Measurements from ENCODE around the gene UTF1.
"Not testable (repeated sequence)": the region's sequence is repeated elsewhere in the genome, so short reads cannot be mapped to it uniquely, and the experiment has no call there.

The UTF1 gene

GRCh38 chr10:133210398-133211140, 19.4 kb upstream of the UTF1 start:
- no peak for DNase-seq

DNA sequence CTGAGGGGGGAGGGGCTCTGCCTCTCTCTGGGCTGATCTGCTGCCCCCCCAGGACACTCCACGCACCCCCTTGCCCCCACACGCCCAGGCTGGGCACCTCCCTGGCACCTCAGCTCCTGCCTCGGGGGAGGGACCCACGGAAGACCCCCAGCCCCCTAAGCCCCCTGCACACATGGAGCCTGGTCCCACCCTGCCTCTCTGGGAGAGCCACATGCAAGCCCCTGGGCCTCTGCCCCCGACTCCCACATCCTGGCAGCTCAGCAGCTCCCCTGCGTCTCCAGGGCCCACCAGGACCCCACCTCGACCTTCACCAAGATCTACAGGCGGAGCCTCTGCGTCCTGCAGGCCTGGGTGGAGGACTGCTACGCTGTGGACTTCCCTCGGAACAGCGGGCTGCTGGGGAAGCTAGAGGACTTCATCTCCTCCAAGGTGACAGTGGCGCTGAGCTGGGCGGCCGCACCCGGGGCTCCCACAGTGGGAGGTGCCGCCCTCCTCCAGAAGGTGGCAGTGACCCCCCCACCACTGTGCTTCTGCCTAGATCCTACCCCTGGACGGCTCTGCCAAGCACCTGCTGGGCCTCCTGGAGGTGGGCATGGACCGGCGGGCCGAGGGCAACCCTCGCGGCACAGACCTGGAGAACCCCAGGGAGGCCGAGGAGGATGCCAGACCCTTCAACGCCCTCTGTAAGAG, 18.7 kb upstream of the UTF1 start:
- no peak for DNase-seq

GRCh38 chr10:133211959-133212852, 17.8 kb upstream of the UTF1 start:
- DNase-seq, result no peak

GRCh38 chr10:133212853-133213494, 17.0 kb upstream of the UTF1 start:
- no peak for DNase-seq

DNA sequence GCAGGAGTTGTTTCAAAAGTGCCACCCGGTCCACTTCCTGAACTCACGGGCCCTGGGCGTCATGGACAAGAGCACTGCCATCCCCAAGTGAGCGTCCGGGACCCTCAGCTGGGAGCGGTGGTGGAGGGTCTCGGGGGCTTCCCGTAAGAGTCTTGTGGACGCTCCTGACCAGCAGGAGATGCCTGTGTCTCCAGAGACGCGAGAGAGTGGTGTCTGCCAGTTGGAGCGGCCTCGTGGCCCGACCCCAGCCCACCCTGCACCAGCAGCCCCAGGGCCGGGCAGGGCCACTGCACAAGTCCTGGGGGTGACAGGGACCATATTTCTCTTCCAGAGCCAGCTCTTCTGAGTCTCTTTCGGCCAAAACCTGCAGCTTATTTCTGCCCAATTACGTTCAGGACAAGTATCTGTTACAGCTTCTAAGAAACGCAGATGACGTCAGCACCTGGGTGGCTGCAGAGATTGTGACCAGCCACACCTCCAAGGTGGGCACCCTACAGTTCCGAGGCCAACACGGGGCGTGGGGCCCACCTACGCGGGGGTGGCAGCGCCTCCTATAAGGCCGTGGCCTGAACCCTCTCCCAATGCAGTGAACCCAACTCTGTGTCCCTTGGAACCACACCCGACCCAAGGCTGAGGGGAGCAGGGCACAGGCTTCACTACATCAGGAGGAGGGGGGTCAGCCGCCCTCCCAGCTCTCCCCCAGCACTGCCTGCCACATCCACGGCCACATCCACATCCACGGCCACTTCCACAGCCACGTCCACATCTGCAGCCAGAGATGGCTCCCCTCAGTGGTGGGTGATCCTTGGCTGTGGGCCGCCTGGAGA, 16.2 kb upstream of the UTF1 start:
- no peak for DNase-seq

DNA sequence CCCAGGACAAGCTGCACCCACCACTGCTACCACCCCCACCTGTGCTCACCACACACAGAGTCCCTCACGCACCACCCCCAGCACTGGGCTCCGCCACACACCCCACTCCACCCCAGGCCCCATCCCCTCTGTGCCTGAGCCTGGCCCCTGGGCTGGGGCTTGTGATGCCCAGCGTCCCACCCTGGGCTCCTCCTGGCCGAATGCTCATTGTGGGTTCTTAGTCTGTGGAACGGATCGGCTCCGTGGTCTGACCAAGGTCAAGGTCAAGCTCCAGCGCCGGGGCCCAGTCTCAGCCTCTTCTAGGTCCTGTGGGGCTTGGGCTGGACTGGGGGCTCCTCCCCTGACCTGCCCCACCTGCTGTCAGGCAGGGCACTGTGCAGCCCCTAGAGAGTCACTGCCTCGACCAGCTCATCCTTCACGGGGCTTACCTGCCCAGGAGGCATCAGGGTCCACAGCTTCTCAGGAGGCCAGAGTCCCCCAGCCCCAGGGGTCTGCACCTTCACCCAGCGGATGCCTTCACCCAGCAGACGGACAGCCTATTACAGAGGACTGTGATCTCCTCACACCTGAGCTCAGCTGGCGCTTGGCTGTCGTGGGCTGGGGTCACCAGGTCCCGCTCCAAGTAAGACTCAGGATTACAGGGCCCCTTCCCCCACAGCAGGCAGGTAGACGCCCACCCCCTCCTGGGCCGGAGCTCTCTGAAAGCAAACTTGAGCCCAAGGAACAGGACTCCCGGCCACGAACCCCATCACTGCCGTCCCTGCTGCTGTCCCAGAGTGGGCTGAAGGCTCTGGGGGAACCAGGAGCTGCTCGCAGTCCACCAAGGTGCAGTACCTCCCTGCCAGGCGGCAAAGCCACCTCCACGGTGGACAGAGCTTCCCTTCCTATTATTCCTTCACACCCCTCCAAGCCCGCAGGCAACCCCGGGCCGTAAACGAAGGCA, 15.3 kb upstream of the UTF1 start:
- DNase-seq, result no peak

DNA sequence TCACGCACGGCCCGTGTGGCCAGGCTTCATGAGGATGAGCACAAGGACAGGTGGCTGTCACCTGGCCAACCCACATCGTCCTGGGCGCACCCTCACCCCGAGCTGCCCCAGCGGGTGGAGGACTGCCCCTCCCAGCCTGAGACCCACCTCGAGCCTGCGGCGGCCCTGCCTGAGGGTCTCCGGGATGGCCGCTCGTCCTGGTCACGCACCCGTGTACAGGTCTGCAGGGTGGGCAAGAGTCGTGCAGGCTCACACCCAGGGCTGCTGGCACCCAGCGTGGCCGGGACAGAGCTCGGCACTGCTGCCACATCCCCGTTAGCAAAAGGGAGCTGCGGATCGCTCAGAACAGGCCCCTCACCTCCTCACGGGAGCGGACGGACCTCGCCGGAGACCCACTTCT, 14.4 kb upstream of the UTF1 start:
- no peak for DNase-seq

DNA sequence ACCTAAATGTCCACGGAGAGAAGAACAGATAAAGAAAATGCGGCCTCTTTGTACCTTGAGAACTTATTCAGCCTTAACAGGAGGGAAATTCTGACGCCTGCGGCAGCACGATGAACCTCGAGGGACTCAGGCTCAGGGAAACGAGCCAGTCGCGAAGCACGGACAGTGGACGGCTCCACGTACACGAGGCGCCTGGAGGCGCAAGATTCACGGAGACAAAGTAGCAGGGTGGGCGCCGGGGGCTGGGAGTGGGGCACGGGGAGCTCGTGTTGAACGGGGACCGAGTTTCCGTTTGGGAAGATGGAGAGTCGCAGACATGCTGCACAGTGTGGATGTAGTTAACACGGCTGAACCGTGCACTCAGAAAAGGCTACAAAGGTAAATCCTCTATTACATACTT, 13.2 kb upstream of the UTF1 start:
- no peak for DNase-seq

GRCh38 chr10:133217800-133218589, 12.0 kb upstream of the UTF1 start:
- DNase-seq, result no peak

- DNase-seq, result no peak
Measured at GRCh38 chr10:133218891-133219290, 11.1 kb upstream of the UTF1 start.

DNA sequence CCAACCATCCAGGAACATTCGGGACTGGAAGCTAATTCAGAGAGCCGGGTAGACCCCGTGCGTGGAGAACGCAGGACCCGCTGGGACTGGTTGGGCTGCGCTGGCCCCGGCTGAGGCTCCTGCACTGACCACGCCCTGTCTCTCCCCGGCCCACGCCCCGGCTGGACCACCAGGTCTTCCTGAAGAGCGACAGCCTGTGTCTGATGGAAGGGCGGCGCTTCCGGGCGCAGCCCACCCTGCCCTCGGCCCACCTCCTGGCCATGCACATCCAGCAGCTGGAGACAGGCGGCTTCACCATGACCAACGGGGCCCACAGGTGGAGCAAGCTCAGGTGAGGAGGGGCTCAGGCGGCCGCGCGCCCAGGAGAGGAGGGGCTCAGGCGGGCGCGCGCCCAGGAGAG, 10.2 kb upstream of the UTF1 start:
- no peak for DNase-seq

DNA sequence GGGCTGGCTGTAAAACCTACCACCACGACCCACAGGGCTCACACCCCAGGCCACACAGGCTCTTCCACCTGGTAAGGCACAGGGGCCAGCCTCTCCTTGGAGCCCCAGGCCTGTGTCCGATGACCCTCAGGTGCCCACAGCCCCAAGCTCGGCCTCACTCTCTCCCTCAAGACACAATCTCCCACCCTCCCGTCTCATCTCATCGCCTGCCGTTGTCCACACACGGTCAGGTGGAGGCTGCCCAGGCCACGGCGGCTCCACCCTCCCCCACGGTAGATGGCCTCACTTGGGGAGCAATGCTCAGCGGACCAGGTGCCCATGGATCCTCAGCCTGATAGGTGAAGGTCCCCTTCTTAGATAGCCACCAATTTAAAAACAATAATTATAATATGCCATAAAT, 8.7 kb upstream of the UTF1 start:
- no peak for DNase-seq

DNA sequence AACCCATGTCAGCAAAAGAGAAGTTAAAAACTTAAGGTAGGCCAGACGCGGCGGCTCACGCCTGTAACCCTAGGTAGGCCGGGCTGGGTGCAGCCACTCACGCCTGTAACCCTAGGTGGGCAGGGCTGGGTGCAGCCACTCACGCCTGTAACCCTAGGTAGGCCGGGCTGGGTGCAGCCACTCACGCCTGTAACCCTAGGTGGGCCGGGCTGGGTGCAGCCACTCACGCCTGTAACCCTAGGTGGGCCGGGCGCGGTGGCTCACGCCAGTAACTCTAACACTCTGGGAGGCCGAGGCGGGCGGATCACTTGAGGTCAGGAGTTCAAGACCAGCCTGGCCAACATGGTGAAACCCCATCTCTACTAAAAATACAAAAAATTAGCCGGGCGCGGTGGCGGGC, 8.3 kb upstream of the UTF1 start:
- DNase-seq, result not testable (repeated sequence)

GRCh38 chr10:133224076-133224475, 5.9 kb upstream of the UTF1 start:
- DNase-seq, result no peak

DNA sequence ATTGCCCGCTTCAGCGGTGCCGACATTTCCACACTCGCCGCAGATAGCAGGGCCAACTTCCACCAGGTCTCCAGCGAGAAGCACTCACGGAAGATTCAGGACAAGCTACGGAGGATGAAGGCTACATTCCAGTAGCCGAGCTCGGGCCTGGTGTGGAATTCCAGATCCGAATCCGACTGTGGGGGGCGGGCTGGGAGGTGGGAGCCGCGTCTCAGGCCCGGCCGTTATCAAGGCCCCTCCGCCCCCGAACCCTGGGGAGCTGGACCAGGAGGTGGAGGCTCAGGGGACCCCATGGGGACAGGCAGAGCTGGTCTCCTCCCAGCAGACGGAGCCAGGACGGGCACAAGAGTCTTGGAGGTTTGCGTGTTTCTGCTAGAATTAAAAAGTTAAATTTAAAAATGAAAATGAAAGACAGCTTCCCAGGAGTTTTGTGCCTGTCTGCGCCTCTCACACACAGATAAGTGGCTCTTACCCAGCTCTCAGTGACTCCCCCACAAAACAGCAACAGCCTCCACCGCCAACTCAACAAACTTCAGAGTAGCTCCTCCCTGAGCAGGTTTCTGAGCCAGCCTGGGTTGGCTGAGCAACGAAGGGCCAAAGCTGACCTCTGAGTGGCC, 5.2 kb upstream of the UTF1 start:
- DNase-seq, result no peak

GRCh38 chr10:133225707-133226191, 4.3 kb upstream of the UTF1 start:
- DNase-seq, result no peak

- no peak for DNase-seq
Measured at GRCh38 chr10:133226251-133226808, 3.7 kb upstream of the UTF1 start.

- DNase-seq, result no peak
Measured at GRCh38 chr10:133227256-133227655, 2.8 kb upstream of the UTF1 start.

Data from activated CD8-positive, alpha-beta memory T cell treated with anti-CD3 and anti-CD28 coated beads for 24 hours (primary cell).